H9 (cell line): ENCODE data around the gene ZCCHC17. TPM values are rescaled to one million over a fixed set of nuclear protein-coding genes. Genes with fewer than 3 reads are reported as not detected.
A peak's percentile ranks its signal among the peaks of the same experiment; 100 is the strongest.

Experiments used
- DNase-seq: peaks from one replicate; pipeline ENCODE4 v3.0.0-alpha.2; 2017
- H2AFZ ChIP-seq: one replicate; pipeline ENCODE4 v1.6.1; 2013; ENCODE audit warnings: mild to moderate bottlenecking, low read length, control low read depth, moderate library complexity
- H2AK5ac ChIP-seq: 2 replicates; pipeline ENCODE4 v1.6.1; 2013; ENCODE audit warnings: low read length, control low read depth, mixed read lengths; ENCODE audit not compliant: insufficient read length
- H2BK120ac ChIP-seq: one replicate; pipeline ENCODE4 v1.6.1; 2013; ENCODE audit warnings: low read depth, mild to moderate bottlenecking, low read length, control low read depth, inconsistent platforms; ENCODE audit not compliant: poor library complexity, severe bottlenecking
- H2BK12ac ChIP-seq: 2 replicates; pipeline ENCODE4 v1.6.1; 2013; ENCODE audit warnings: low read length, control low read depth, mixed read lengths, low read depth; ENCODE audit not compliant: insufficient read length
- H2BK15ac ChIP-seq: 2 replicates; pipeline ENCODE4 v1.6.1; 2013; ENCODE audit warnings: low read depth, low read length, control low read depth
- H2BK20ac ChIP-seq: one replicate; pipeline ENCODE4 v1.6.1; 2013; ENCODE audit warnings: low read depth, mild to moderate bottlenecking, low read length, control low read depth, inconsistent platforms; ENCODE audit not compliant: poor library complexity, severe bottlenecking
- H2BK5ac ChIP-seq: 2 replicates; pipeline ENCODE4 v1.6.1; 2013; ENCODE audit warnings: low read length, control low read depth, mixed read lengths; ENCODE audit not compliant: insufficient read length
- H3K14ac ChIP-seq: 2 replicates; pipeline ENCODE4 v1.6.1; 2013; ENCODE audit warnings: low read length, control low read depth; ENCODE audit not compliant: insufficient read depth
- H3K18ac ChIP-seq: 2 replicates; pipeline ENCODE4 v1.6.1; 2013; ENCODE audit warnings: low read depth, mild to moderate bottlenecking, mixed read lengths, low read length, control low read depth; ENCODE audit not compliant: insufficient read length
- H3K23ac ChIP-seq: 2 replicates; pipeline ENCODE4 v1.6.1; 2013; ENCODE audit warnings: low read length, control low read depth, mixed read lengths, low read depth; ENCODE audit not compliant: insufficient read length
- H3K23me2 ChIP-seq: 2 replicates; pipeline ENCODE4 v1.6.1; 2013; ENCODE audit warnings: low read depth, mild to moderate bottlenecking, mixed read lengths, low read length, control low read depth; ENCODE audit not compliant: insufficient read length, poor library complexity, severe bottlenecking
- H3K27ac ChIP-seq: 2 replicates; pipeline ENCODE4 v1.5.1; 2013; ENCODE audit warnings: low read length, control low read depth, mixed read lengths, low read depth; ENCODE audit not compliant: insufficient read length
- H3K27me3 ChIP-seq: 2 replicates; pipeline ENCODE4 v1.6.1; 2013; ENCODE audit warnings: low read length, control low read depth, inconsistent platforms; ENCODE audit not compliant: insufficient read depth
- H3K4ac ChIP-seq: 2 replicates; pipeline ENCODE4 v1.6.1; 2013; ENCODE audit warnings: low read depth, mild to moderate bottlenecking, control low read depth, inconsistent platforms, low read length, moderate library complexity
- H3K4me1 ChIP-seq: 2 replicates; pipeline ENCODE4 v1.6.1; 2013; ENCODE audit warnings: low read length, control low read depth, inconsistent platforms; ENCODE audit not compliant: insufficient read depth
- H3K4me2 ChIP-seq: 2 replicates; pipeline ENCODE4 v1.6.1; 2013; ENCODE audit warnings: low read length, control low read depth, mixed read lengths; ENCODE audit not compliant: insufficient read length, insufficient read depth
- H3K56ac ChIP-seq: 2 replicates; pipeline ENCODE4 v1.6.1; 2013; ENCODE audit warnings: low read depth, mild to moderate bottlenecking, mixed read lengths, low read length, control low read depth; ENCODE audit not compliant: insufficient read length
- H3K79me1 ChIP-seq: 2 replicates; pipeline ENCODE4 v1.6.1; 2013; ENCODE audit warnings: low read depth, mild to moderate bottlenecking, moderate library complexity, low read length, control low read depth, inconsistent platforms; ENCODE audit not compliant: insufficient read depth, poor library complexity, severe bottlenecking
- H3K79me2 ChIP-seq: 2 replicates; pipeline ENCODE4 v1.6.1; 2013; ENCODE audit warnings: low read length, control low read depth, inconsistent platforms; ENCODE audit not compliant: insufficient read depth
- H3K9ac ChIP-seq: 2 replicates; pipeline ENCODE4 v1.6.1; 2013; ENCODE audit warnings: low read length, control low read depth, mixed read lengths; ENCODE audit not compliant: insufficient read length; ENCODE audit errors: extremely low read depth
- H3K9me3 ChIP-seq: one replicate; pipeline ENCODE4 v1.6.1; 2013; ENCODE audit warnings: low read depth, low read length, inconsistent platforms; ENCODE audit not compliant: control insufficient read depth
- H3T11ph ChIP-seq: one replicate; pipeline ENCODE4 v1.6.1; 2013; ENCODE audit warnings: mild to moderate bottlenecking, low read length, control low read depth, inconsistent platforms
- H4K20me1 ChIP-seq: one replicate; pipeline ENCODE4 v1.6.1; 2013; ENCODE audit not compliant: control insufficient read depth, insufficient read length, insufficient read depth
- H4K5ac ChIP-seq: 2 replicates; pipeline ENCODE4 v1.6.1; 2013; ENCODE audit warnings: low read depth, mild to moderate bottlenecking, mixed read lengths, low read length, control low read depth; ENCODE audit not compliant: insufficient read length
- H4K8ac ChIP-seq: replicated peaks from 2 replicates; pipeline ENCODE4 v1.6.1; 2013; ENCODE audit warnings: low read length, control low read depth, mixed read lengths, low read depth; ENCODE audit not compliant: insufficient read length
- H4K91ac ChIP-seq: 2 replicates; pipeline ENCODE4 v1.6.1; 2013; ENCODE audit warnings: low read depth, mild to moderate bottlenecking, moderate library complexity, mixed read lengths, low read length, control low read depth; ENCODE audit not compliant: insufficient read length
- H3K27ac Mint-ChIP-seq, 3 experiments: 2 replicates in 2 of 3; 3 replicates in 1 of 3; pipeline ENCODE4 v1.8.0; 2020 to 2021; ENCODE audit warnings: mixed read lengths in 3 of 3, mild to moderate bottlenecking in 1 of 3, moderate library complexity in 1 of 3
- H3K27me3 Mint-ChIP-seq: 2 replicates; pipeline ENCODE4 v1.8.0; 2021; ENCODE audit warnings: low read depth, mild to moderate bottlenecking, moderate library complexity, mixed read lengths
- H3K36me3 Mint-ChIP-seq, 3 experiments: 2 replicates in 2 of 3; 3 replicates in 1 of 3; pipeline ENCODE4 v1.8.0; 2020 to 2021; ENCODE audit warnings: low read depth in 3 of 3, mixed read lengths in 3 of 3; ENCODE audit not compliant: insufficient read depth in 1 of 3
- H3K4me1 Mint-ChIP-seq, 2 experiments: 2 replicates each; pipeline ENCODE4 v1.8.0; 2020; ENCODE audit warnings: mixed read lengths in 2 of 2
- H3K4me3 Mint-ChIP-seq, 2 experiments: 2 replicates in 1 of 2; 3 replicates in 1 of 2; pipeline ENCODE4 v1.8.0; 2020 to 2021; ENCODE audit warnings: mild to moderate bottlenecking in 2 of 2, mixed read lengths in 2 of 2, moderate library complexity in 1 of 2
- H3K9me3 Mint-ChIP-seq, 2 experiments: 2 replicates in 1 of 2; 3 replicates in 1 of 2; pipeline ENCODE4 v1.8.0; 2020; ENCODE audit warnings: mild to moderate bottlenecking in 2 of 2, mixed read lengths in 2 of 2, moderate library complexity in 1 of 2
- CTCF ChIP-seq: fragments of 200-600 bp; sonication (generic); conservative IDR thresholded peaks from 3 replicates; pipeline ENCODE4 v1.8.0; 2021; ENCODE audit warnings: antibody characterized with exemption, mild to moderate bottlenecking
- WGBS: extraction: QIAGEN DNeasy Blood & Tissue Kit; methylation state at CpG from one replicate; pipeline ENCODE4 v1.1.7; 2013; ENCODE audit warnings: missing lambda C conversion rate, low lambda C conversion rate, mixed read lengths; ENCODE audit not compliant: insufficient read length; ENCODE audit errors: extremely low coverage; 5-methylcytosine and 5-hydroxymethylcytosine counted together
- total RNA-seq: library from RNA; stranded (reverse); gene quantifications from 2 replicates; pipeline ENCODE4 v1.2.1, GENCODE V29; 2021

The ZCCHC17 gene
- total RNA-seq, 1 experiment from 2014 or later: 50.4 TPM

DNA sequence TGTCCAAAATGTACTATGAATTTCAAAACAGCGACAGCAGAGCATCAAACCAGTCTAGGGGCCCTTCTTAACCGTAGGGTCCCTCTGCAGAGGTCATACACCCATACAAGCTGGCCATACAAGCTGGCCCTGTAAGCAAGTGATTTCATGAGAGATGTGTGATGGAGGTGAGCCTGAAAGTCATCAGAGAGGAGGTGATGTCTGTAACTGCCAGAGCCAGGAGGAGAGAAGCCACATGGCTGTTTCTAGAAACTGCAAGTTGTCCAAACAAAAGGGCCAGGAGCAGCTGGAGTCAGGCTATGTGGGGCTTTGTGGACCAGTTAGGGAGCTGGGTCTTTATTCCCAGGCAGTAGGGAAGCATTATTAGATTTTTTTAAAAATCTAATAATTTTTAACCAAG lies 101.4 kb downstream of the ZCCHC17 start:
- H3K23ac ChIP-seq: no peak overlapping the region
- H3K79me1 ChIP-seq: no peaks in the 10 kb centered on the region
- peak overlapping the region in 1 of 3 experiments; percentile 38; a peak in 1 of 7 replicates for H3K27ac Mint-ChIP-seq
- H3K4me2 ChIP-seq: no peak overlapping the region
- peaks cover 19% of the 10 kb centered on the region for H3K27me3 Mint-ChIP-seq
- WGBS: no CpG with 5 or more reads among the region's 2 CpGs
- H3K9me3 ChIP-seq: no peaks in the 10 kb centered on the region
- no peak overlapping the region for H3K56ac ChIP-seq
- H3T11ph ChIP-seq: no peak overlapping the region
- H2AFZ ChIP-seq: no peak overlapping the region
- no peak overlapping the region for H2BK120ac ChIP-seq
- no peak overlapping the region for H3K4me3 Mint-ChIP-seq
- no peak overlapping the region for H2BK15ac ChIP-seq
- no peak overlapping the region for H3K9ac ChIP-seq
- peaks cover 4 to 13% of the 10 kb centered on the region in 2 experiments; a peak in 2 of 4 replicates for H3K4me1 Mint-ChIP-seq
- no peaks in the 10 kb centered on the region for H3K36me3 Mint-ChIP-seq
- H3K18ac ChIP-seq: no peak overlapping the region
- no peak overlapping the region for H2BK5ac ChIP-seq
- no peaks in the 10 kb centered on the region for H3K23me2 ChIP-seq
- no peak overlapping the region for H2AK5ac ChIP-seq
- H3K79me2 ChIP-seq: no peaks in the 10 kb centered on the region
- H3K27me3 ChIP-seq: no peaks in the 10 kb centered on the region
- H3K4ac ChIP-seq: no peak overlapping the region
- no peak for TF ChIP-seq CTCF
- H3K27ac ChIP-seq: no peak overlapping the region
- H3K9me3 Mint-ChIP-seq: no peaks in the 10 kb centered on the region
- no peaks in the 10 kb centered on the region for H4K20me1 ChIP-seq
- no peak overlapping the region for H3K14ac ChIP-seq
- DNase-seq: no peak
- H2BK12ac ChIP-seq: no peak overlapping the region
- no peak overlapping the region for H4K91ac ChIP-seq
- no peak overlapping the region for H2BK20ac ChIP-seq
- no peak overlapping the region for H4K5ac ChIP-seq
- H3K4me1 ChIP-seq: no peaks in the 10 kb centered on the region
- H4K8ac ChIP-seq: no peak overlapping the region
